GM12892 (cell line): ENCODE measurements around the gene ATRN.

Source experiments
- POLR2A ChIP-seq: IDR thresholded peaks from 2 replicates; pipeline ENCODE4 v1.6.1; 2011; ENCODE audit warnings: low read depth, low read length, control low read depth
- POLR2AphosphoS5 ChIP-seq: IDR thresholded peaks from 2 replicates; pipeline ENCODE4 v1.6.1; 2011; ENCODE audit warnings: low read depth, low read length, control low read depth
- TAF1 ChIP-seq: IDR thresholded peaks from 2 replicates; pipeline ENCODE4 v1.6.1; 2011; ENCODE audit warnings: low read depth, mild to moderate bottlenecking, control low read depth, low read length, borderline replicate concordance

DNA sequence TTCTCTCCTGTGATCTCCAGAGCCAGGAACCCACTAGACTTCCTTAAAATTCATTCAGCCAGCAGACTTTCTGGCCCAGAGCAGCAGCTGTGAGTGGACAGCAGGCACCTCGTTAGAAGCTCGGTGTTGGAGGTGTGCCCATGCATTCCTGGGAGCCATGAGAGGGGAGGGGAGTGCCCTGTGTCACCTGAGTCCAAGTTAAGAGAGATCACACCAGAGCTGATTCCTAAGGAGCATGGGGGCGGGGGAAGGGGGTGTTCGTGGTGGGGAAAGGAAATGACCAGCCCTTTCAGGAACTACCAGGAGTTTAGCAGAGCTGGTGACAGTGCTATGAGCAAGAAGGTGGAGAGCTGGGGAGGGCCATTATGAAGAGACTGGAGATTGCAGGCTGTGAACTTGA is 145.4 kb downstream of the ATRN start:
- TF ChIP-seq POLR2AphosphoS5, result no peak
- TF ChIP-seq POLR2A, result no peak
- no peak for TF ChIP-seq TAF1
